ENCODE data around the gene CES4A.
"Not testable (repeated sequence)": the region's sequence is repeated elsewhere in the genome, so short reads cannot be mapped to it uniquely, and the experiment has no call there.

Gene CES4A

GRCh38 chr16:66988197-66988788 is at the start of gene CES4A:
TSS of gene CES4A (plus strand) at chr16:66988589. CDS start at chr16:66988773, 184 bp downstream.
- DNase-seq (ENCODE audit: extremely low read depth in 1 of 2, low read depth in 1 of 2): peak in 1 of 2 donors; percentile 31

GRCh38 chr16:66939366-66939765 is 49.0 kb upstream of the CES4A start:
- DNase-seq (ENCODE audit: extremely low read depth in 1 of 2, low read depth in 1 of 2): no peak

GRCh38 chr16:66940236-66940635 is 48.2 kb upstream of the CES4A start:
- DNase-seq (ENCODE audit: extremely low read depth in 1 of 2, low read depth in 1 of 2): no peak

- DNase-seq (ENCODE audit: extremely low read depth in 1 of 2, low read depth in 1 of 2): no peak
Measured at GRCh38 chr16:66942981-66943380, 45.4 kb upstream of the CES4A start.

GRCh38 chr16:66943426-66944053 is 44.8 kb upstream of the CES4A start:
- no peak for DNase-seq (ENCODE audit: extremely low read depth in 1 of 2, low read depth in 1 of 2)

- no peak for DNase-seq (ENCODE audit: extremely low read depth in 1 of 2, low read depth in 1 of 2)
Measured at GRCh38 chr16:66944054-66944441, 44.3 kb upstream of the CES4A start.

GRCh38 chr16:66944971-66945370 is 43.4 kb upstream of the CES4A start:
- DNase-seq (ENCODE audit: extremely low read depth in 1 of 2, low read depth in 1 of 2): not testable (repeated sequence)

- DNase-seq (ENCODE audit: extremely low read depth in 1 of 2, low read depth in 1 of 2): no peak
Measured at GRCh38 chr16:66945939-66946338, 42.5 kb upstream of the CES4A start.

- no peak for DNase-seq (ENCODE audit: extremely low read depth in 1 of 2, low read depth in 1 of 2)
Measured at GRCh38 chr16:66946541-66946940, 41.8 kb upstream of the CES4A start.

- DNase-seq (ENCODE audit: extremely low read depth in 1 of 2, low read depth in 1 of 2): no peak
Measured at GRCh38 chr16:66946974-66947301, 41.5 kb upstream of the CES4A start.

GRCh38 chr16:66947302-66948065 is 40.9 kb upstream of the CES4A start:
- DNase-seq (ENCODE audit: extremely low read depth in 1 of 2, low read depth in 1 of 2): peak; percentile 50 to 64

- no peak for DNase-seq (ENCODE audit: extremely low read depth in 1 of 2, low read depth in 1 of 2)
Measured at GRCh38 chr16:66948134-66948836, 40.1 kb upstream of the CES4A start.

- DNase-seq (ENCODE audit: extremely low read depth in 1 of 2, low read depth in 1 of 2): no peak
Measured at GRCh38 chr16:66948837-66949225, 39.6 kb upstream of the CES4A start.

GRCh38 chr16:66949472-66949871 is 38.9 kb upstream of the CES4A start:
- no peak for DNase-seq (ENCODE audit: extremely low read depth in 1 of 2, low read depth in 1 of 2)

GRCh38 chr16:66950437-66950836 is 38.0 kb upstream of the CES4A start:
- DNase-seq (ENCODE audit: extremely low read depth in 1 of 2, low read depth in 1 of 2): no peak

GRCh38 chr16:66950971-66951790 is 37.2 kb upstream of the CES4A start:
- DNase-seq (ENCODE audit: extremely low read depth in 1 of 2, low read depth in 1 of 2): no peak

GRCh38 chr16:66952430-66953110 is 35.8 kb upstream of the CES4A start:
- no peak for DNase-seq (ENCODE audit: extremely low read depth in 1 of 2, low read depth in 1 of 2)

- DNase-seq (ENCODE audit: extremely low read depth in 1 of 2, low read depth in 1 of 2): no peak
Measured at GRCh38 chr16:66953462-66954096, 34.8 kb upstream of the CES4A start.

- DNase-seq (ENCODE audit: extremely low read depth in 1 of 2, low read depth in 1 of 2): peak in 1 of 2 donors; percentile 55
Measured at GRCh38 chr16:66954097-66954659, 34.2 kb upstream of the CES4A start.

Data from stimulated activated CD8-positive, alpha-beta memory T cell treated with anti-CD3 and anti-CD28 coated beads, Interleukin-7, amount 100 ng/mL, for 48 hours (primary cell).